GM12874 (cell line): ENCODE results near the gene GPR143.

Experiments
- CTCF ChIP-seq: IDR thresholded peaks from 2 replicates; pipeline ENCODE4 v1.5.1; 2011; ENCODE audit warnings: low read depth, mild to moderate bottlenecking, control low read depth, low read length, moderate library complexity; ENCODE audit not compliant: insufficient read depth

The GPR143 gene

GRCh38 chrX:9676738-9677097, 88.9 kb downstream of the GPR143 start:
- no peak for TF ChIP-seq CTCF

- TF ChIP-seq CTCF, result no peak
Observed at GRCh38 chrX:9676306-9676705, 89.3 kb downstream of the GPR143 start.
